ENCODE results near the gene PSMB8. TPM values are rescaled to one million over a fixed set of nuclear protein-coding genes. Genes with fewer than 3 reads are reported as not detected.

PSMB8 gene
- total RNA-seq, 1 experiment from 2014 or later, result 31.6 TPM

GRCh38 chr6:32852018-32852843, 8.4 kb upstream of the PSMB8 start:
- TF ChIP-seq EZH2 (IDR thresholded peaks at IDR 0.05; ENCODE audit: low read length, unreplicated experiment), result no peak
- TF ChIP-seq CTCF (conservative IDR thresholded peaks at IDR 0.05; ENCODE audit: low read depth, low read length), result no peak
- no peak for TF ChIP-seq EZH2phosphoT487 (IDR thresholded peaks at IDR 0.05; ENCODE audit: borderline replicate concordance, low read length)

DNA sequence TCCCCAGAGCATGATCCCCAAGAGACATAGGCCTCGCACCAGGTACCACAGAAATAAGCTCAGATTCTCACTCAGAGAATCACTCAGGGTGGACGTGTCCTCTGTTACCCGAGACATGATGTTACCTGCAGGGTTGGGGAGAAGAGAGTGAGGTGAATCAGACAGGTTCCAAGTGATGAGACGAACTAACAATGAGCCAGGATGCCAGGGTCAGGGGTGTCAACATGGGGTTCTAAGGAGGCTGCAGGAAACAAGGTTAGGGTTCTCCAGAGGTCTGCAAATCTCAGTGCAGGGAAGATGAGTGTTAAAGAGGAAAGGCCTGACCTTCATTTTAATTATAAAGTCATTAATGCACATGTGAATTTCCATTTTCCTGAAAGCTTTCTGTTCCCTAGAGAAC, 7.2 kb upstream of the PSMB8 start:
- BruUV-seq (replicated peaks), result no TSS peak
- Histone ChIP-seq H4K20me1 (ENCODE audit: low read length) (no peaks in the 10 kb centered on the region), H3K9me3 (ENCODE audit: low read length) (no peaks in the 10 kb centered on the region), H2AFZ (ENCODE audit: low read length) (no peak overlapping the region), H3K79me2 (ENCODE audit: low read length) (no peaks in the 10 kb centered on the region), H3F3A (ENCODE audit: low read length, unreplicated experiment) (no peaks in the 10 kb centered on the region), H3K36me3 (ENCODE audit: low read depth, low read length) (no peaks in the 10 kb centered on the region), H3K4me3 (ENCODE audit: low read length) (no peak overlapping the region), H3K4me1 (ENCODE audit: insufficient read depth, low read length) (peaks cover 7% of the 10 kb centered on the region), H3K4me2 (ENCODE audit: low read length) (no peak overlapping the region), H3K9me2 (replicated peaks; ENCODE audit: low read length) (no peaks in the 10 kb centered on the region), H3K9ac (ENCODE audit: low read length) (no peak overlapping the region), H3K27me3 (ENCODE audit: low read length) (no peaks in the 10 kb centered on the region), H3K27ac (ENCODE audit: low read length) (no peak overlapping the region)
- TF ChIP-seq EZH2 (IDR thresholded peaks at IDR 0.05; ENCODE audit: low read length, unreplicated experiment), result no peak
- no peak for TF ChIP-seq EZH2phosphoT487 (IDR thresholded peaks at IDR 0.05; ENCODE audit: borderline replicate concordance, low read length)
- TF ChIP-seq CTCF (conservative IDR thresholded peaks at IDR 0.05; ENCODE audit: low read depth, low read length), result no peak
- ChIA-PET POLR2A (ENCODE audit: unreplicated experiment) (no interaction called here), CTCF (no interaction called here)
- intact Hi-C loops (cut with micrococcal nuclease), result no loop called here
- ATAC-seq (no peak), DNase-seq (no peak)

More at GRCh38 chr6:32852018-32852843, 8.4 kb upstream of the PSMB8 start:
- H2AFZ ChIP-seq (ENCODE audit: low read length), result peak overlapping the region; percentile 96
- TSS peak; percentile 47 for BruUV-seq (replicated peaks)
- ATAC-seq (no peak), DNase-seq (peak; percentile 11)
- H3K9me2 ChIP-seq (replicated peaks; ENCODE audit: low read length), result no peaks in the 10 kb centered on the region
- peak overlapping the region; percentile 100 for H3K4me2 ChIP-seq (ENCODE audit: low read length)
- H3K4me3 ChIP-seq (ENCODE audit: low read length), result peak overlapping the region; percentile 83
- POLR2A ChIA-PET (ENCODE audit: unreplicated experiment), result no interaction called here
- no peaks in the 10 kb centered on the region for H3K27me3 ChIP-seq (ENCODE audit: low read length)
- peak overlapping the region; percentile 55 for H3K9ac ChIP-seq (ENCODE audit: low read length)
- no peaks in the 10 kb centered on the region for H4K20me1 ChIP-seq (ENCODE audit: low read length)
- no peaks in the 10 kb centered on the region for H3F3A ChIP-seq (ENCODE audit: low read length, unreplicated experiment)
- H3K27ac ChIP-seq (ENCODE audit: low read length), result no peak overlapping the region
- peaks cover 7% of the 10 kb centered on the region for H3K4me1 ChIP-seq (ENCODE audit: insufficient read depth, low read length)
- intact Hi-C loops (cut with micrococcal nuclease), result no loop called here
- CTCF ChIA-PET, result interaction anchor here (2.7 kb wide), 1 partner anchor 13 kb away, joined by 83 read pairs; the partner anchor contains the start of gene TAP2
- H3K9me3 ChIP-seq (ENCODE audit: low read length), result no peaks in the 10 kb centered on the region
- H3K36me3 ChIP-seq (ENCODE audit: low read depth, low read length), result no peaks in the 10 kb centered on the region
- no peaks in the 10 kb centered on the region for H3K79me2 ChIP-seq (ENCODE audit: low read length)

GRCh38 chr6:32849126-32849525, 5.3 kb upstream of the PSMB8 start:
- DNase-seq, result no peak
- no peak overlapping the region for H3K9ac ChIP-seq (ENCODE audit: low read length)
- H3K79me2 ChIP-seq (ENCODE audit: low read length), result no peaks in the 10 kb centered on the region
- no peaks in the 10 kb centered on the region for H3F3A ChIP-seq (ENCODE audit: low read length, unreplicated experiment)
- no peaks in the 10 kb centered on the region for H3K27me3 ChIP-seq (ENCODE audit: low read length)
- no peaks in the 10 kb centered on the region for H3K9me2 ChIP-seq (replicated peaks; ENCODE audit: low read length)
- ChIA-PET CTCF (no interaction called here), POLR2A (ENCODE audit: unreplicated experiment) (no interaction called here)
- H3K9me3 ChIP-seq (ENCODE audit: low read length), result no peaks in the 10 kb centered on the region
- no peak for TF ChIP-seq EZH2phosphoT487 (IDR thresholded peaks at IDR 0.05; ENCODE audit: borderline replicate concordance, low read length)
- no peak for TF ChIP-seq CTCF (conservative IDR thresholded peaks at IDR 0.05; ENCODE audit: low read depth, low read length)
- TF ChIP-seq EZH2 (IDR thresholded peaks at IDR 0.05; ENCODE audit: low read length, unreplicated experiment), result no peak
- no TSS peak for BruUV-seq (replicated peaks)
- H3K36me3 ChIP-seq (ENCODE audit: low read depth, low read length), result no peaks in the 10 kb centered on the region
- no peak for ATAC-seq
- no peak overlapping the region for H3K27ac ChIP-seq (ENCODE audit: low read length)
- H3K4me2 ChIP-seq (ENCODE audit: low read length), result no peak overlapping the region
- intact Hi-C loops (cut with micrococcal nuclease), result no loop called here
- H3K4me3 ChIP-seq (ENCODE audit: low read length), result no peak overlapping the region
- H2AFZ ChIP-seq (ENCODE audit: low read length), result no peak overlapping the region
- H4K20me1 ChIP-seq (ENCODE audit: low read length), result no peaks in the 10 kb centered on the region
- peaks cover 7% of the 10 kb centered on the region for H3K4me1 ChIP-seq (ENCODE audit: insufficient read depth, low read length)
